ENCODE results near the gene PTCH1. TPM values are rescaled to one million over a fixed set of nuclear protein-coding genes. Genes with fewer than 3 reads are reported as not detected.

Gene PTCH1
- total RNA-seq, 1 donor from 2014 or later: 1.6 TPM

GRCh38 chr9:95437559-95437958, 79.2 kb downstream of the PTCH1 start:
- TF ChIP-seq CTCF (IDR thresholded peaks at IDR 0.05; ENCODE audit: insufficient read depth, low read length, severe bottlenecking): no peak

GRCh38 chr9:95436416-95436815, 80.4 kb downstream of the PTCH1 start:
- FAIRE-seq (no peak), DNase-seq (ENCODE audit: low read depth) (no peak)
- Histone ChIP-seq H3K36me3 (ENCODE audit: control insufficient read depth, insufficient read depth, low read length) (no peaks in the 10 kb centered on the region), H3K27me3 (ENCODE audit: control insufficient read depth, insufficient read depth, low read length) (no peaks in the 10 kb centered on the region), H3K4me3 (ENCODE audit: low read depth, low read length) (no peak overlapping the region)
- TF ChIP-seq CTCF (IDR thresholded peaks at IDR 0.05; ENCODE audit: insufficient read depth, low read length, severe bottlenecking): no peak

More at GRCh38 chr9:95437559-95437958, 79.2 kb downstream of the PTCH1 start:
- no peaks in the 10 kb centered on the region for H3K36me3 ChIP-seq (ENCODE audit: control insufficient read depth, insufficient read depth, low read length)
- no peak for FAIRE-seq
- H3K4me3 ChIP-seq (ENCODE audit: low read depth, low read length): no peak overlapping the region
- peak; percentile 14 for DNase-seq (ENCODE audit: low read depth)
- H3K27me3 ChIP-seq (ENCODE audit: control insufficient read depth, insufficient read depth, low read length): no peaks in the 10 kb centered on the region

DNA sequence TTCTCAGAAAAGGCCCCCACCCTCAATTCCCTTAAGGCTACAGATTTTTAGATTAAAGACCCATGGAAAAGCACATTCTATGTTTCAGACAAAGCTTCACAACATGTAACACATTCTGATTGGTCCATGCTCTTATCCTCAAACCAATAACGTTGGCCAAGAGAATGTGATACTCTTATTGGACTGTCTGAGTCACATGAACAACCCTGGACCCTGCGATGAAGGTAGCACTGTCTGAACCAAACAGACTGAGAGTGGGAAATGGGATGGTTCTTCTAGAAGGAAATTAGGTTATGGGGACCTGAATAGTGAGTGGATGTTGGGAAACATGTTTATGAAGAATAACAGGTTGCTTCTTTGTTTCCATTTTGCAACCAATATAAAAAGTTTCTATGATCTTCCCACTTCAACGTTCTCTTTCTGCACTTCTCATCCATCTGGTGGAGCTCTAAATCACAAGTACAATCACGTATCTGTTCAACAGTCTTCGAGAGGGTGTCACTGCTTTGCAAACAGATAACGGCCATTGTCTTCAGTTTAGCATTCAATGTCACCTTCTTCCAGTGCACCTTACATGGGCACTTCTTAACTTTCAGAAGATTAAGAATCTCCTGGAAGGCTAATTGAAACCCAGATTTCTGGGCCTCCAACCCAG, 81.6 kb downstream of the PTCH1 start:
- Histone ChIP-seq H3K36me3 (ENCODE audit: control insufficient read depth, insufficient read depth, low read length) (no peaks in the 10 kb centered on the region), H3K4me3 (ENCODE audit: low read depth, low read length) (no peak overlapping the region), H3K27me3 (ENCODE audit: control insufficient read depth, insufficient read depth, low read length) (no peaks in the 10 kb centered on the region)
- DNase-seq (ENCODE audit: low read depth) (no peak), FAIRE-seq (no peak)
- TF ChIP-seq CTCF (IDR thresholded peaks at IDR 0.05; ENCODE audit: insufficient read depth, low read length, severe bottlenecking): no peak

DNA sequence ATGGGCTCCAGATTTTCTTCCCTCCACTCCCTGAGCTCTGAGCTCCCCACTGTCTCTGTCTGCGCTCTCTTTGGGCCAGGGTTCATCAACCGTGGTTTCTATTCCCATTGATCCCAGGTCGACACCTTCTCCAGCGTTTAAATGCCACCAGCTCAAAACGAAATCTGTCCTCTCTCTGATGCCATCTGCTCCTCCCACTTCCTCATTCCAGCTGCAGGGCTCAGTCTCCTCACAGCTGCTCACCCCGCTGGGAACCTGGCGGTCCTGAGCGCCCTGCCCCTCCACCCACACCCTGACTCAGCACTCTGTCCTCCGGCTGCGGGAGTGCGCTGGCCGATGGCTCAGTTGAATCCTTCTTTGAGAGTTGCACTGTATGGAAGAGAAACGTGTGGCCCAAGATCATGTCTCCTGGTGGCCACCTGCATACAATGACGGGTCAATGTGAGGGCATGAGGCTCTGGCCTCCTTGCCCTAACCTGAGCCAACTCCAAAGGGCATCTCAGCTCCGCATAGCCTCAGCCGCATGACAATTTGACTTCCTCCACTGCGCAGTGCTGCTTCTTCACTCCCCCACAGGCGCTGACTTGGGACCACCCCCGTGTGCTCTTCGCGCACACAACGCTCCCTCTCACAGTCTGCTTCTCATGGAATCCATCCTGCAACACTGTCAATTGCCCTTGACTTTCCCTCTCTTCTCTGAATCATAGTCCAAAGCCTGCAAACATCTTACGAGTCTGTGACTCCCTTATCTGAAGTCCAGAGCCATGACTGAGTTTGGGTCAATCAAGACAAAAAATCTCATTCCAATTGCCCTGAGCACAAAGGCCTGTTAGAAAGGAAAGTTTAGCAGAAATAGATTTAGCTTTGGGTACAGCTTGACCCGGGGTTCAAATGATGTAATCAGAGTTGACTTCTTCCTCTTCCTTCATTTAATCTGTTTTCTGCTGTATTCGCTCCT, 82.4 kb downstream of the PTCH1 start:
- FAIRE-seq (no peak), DNase-seq (ENCODE audit: low read depth) (no peak)
- no peak for TF ChIP-seq CTCF (IDR thresholded peaks at IDR 0.05; ENCODE audit: insufficient read depth, low read length, severe bottlenecking)
- Histone ChIP-seq H3K36me3 (ENCODE audit: control insufficient read depth, insufficient read depth, low read length) (no peaks in the 10 kb centered on the region), H3K27me3 (ENCODE audit: control insufficient read depth, insufficient read depth, low read length) (no peaks in the 10 kb centered on the region), H3K4me3 (ENCODE audit: low read depth, low read length) (no peak overlapping the region)

GRCh38 chr9:95433096-95433819, 83.5 kb downstream of the PTCH1 start:
- no peak overlapping the region for H3K4me3 ChIP-seq (ENCODE audit: low read depth, low read length)
- FAIRE-seq: no peak
- no peak for TF ChIP-seq CTCF (IDR thresholded peaks at IDR 0.05; ENCODE audit: insufficient read depth, low read length, severe bottlenecking)

More at GRCh38 chr9:95433096-95433819, 83.5 kb downstream of the PTCH1 start:
- H3K36me3 ChIP-seq (ENCODE audit: control insufficient read depth, insufficient read depth, low read length): no peaks in the 10 kb centered on the region
- DNase-seq (ENCODE audit: low read depth): no peak
- no peaks in the 10 kb centered on the region for H3K27me3 ChIP-seq (ENCODE audit: control insufficient read depth, insufficient read depth, low read length)

All from bronchial epithelial cell (primary cell).